Body of pancreas (tissue), 4 donors: Measurements from ENCODE around the gene ALG6. TPM values are rescaled to one million over a fixed set of nuclear protein-coding genes. Genes with fewer than 3 reads are reported as not detected.

Source experiments
- ATAC-seq: fragments of 150-250 bp; one replicate; pipeline ENCODE4 v1.9.1; 2016
- DNase-seq, 4 donors: peaks; one replicate each; pipeline ENCODE4 v3.0.0-alpha.2; 2019
- H3K27ac ChIP-seq, 4 donors: fragments of 200-600 bp; sonication (generic); 1 replicate in 3 of 4; 2 replicates in 1 of 4; pipeline versions ENCODE4 v1.5.1 to v1.6.1; 2016 to 2019; ENCODE audit warnings: mild to moderate bottlenecking in 1 of 4, mixed read lengths in 1 of 4, moderate library complexity in 1 of 4
- H3K27me3 ChIP-seq, 2 donors: fragments of 200-600 bp; sonication (generic); one replicate each; pipeline ENCODE4 v1.6.0; 2016; ENCODE audit warnings: mild to moderate bottlenecking in 1 of 2
- H3K36me3 ChIP-seq, 2 donors: fragments of 200-600 bp; sonication (generic); replicated peaks in 1 of 2; 2 replicates each; pipeline ENCODE4 v1.5.1; 2016; ENCODE audit warnings: low read depth in 2 of 2; ENCODE audit not compliant: insufficient read depth in 1 of 2
- H3K4me1 ChIP-seq: fragments of 200-600 bp; sonication (generic); one replicate; pipeline ENCODE4 v1.6.0; 2016
- H3K4me3 ChIP-seq, 2 donors: fragments of 200-600 bp; sonication (generic); 1 replicate in 1 of 2; 2 replicates in 1 of 2; pipeline ENCODE4 v1.5.1; 2016 to 2019
- H3K9me3 ChIP-seq, 3 donors: fragments of 200-600 bp; sonication (generic); 1 replicate in 2 of 3; 2 replicates in 1 of 3; pipeline ENCODE4 v1.5.1; 2016
- CTCF ChIP-seq, 7 experiments: fragments of 450-650 bp in 4 of 7; fragments of 200-600 bp in 3 of 7; sonication (generic) in 3 of 7; IDR thresholded peaks; one replicate each; pipeline ENCODE4 v1.5.1; 2016 to 2019; ENCODE audit warnings: antibody characterized with exemption in 7 of 7
- POLR2A ChIP-seq, 3 donors: fragments of 450-650 bp; IDR thresholded peaks; one replicate each; pipeline ENCODE4 v1.6.1; 2016; ENCODE audit warnings: antibody characterized with exemption in 3 of 3, mild to moderate bottlenecking in 2 of 3
- WGBS, 2 donors: methylation state at CpG; one replicate each; pipeline ENCODE4 v1.1.5; 2017; 5-methylcytosine and 5-hydroxymethylcytosine counted together
- intact Hi-C: fragments of 100-400 bp; cut with DNase I; formaldehyde crosslinking; loops from one replicate; pipeline ENCODE4 v1.15.1; 2023
- total RNA-seq, 2 donors: library from RNA; depleted of rRNA; stranded (reverse); fragments of >200 nt; gene quantifications; one replicate each; pipeline ENCODE4 v1.1.0, GENCODE V29; 2016

Gene ALG6
- total RNA-seq, 2 donors from 2014 or later: 2.3 to 15.6 TPM

- ATAC-seq (no peak), DNase-seq (no peak)
- WGBS, 2 donors: 86 to 89% methylated on average over 4 of the region's 4 CpGs
- Histone ChIP-seq H3K4me1 (no peaks in the 10 kb centered on the region), H3K36me3 (no peaks in the 10 kb centered on the region), H3K4me3 (no peak overlapping the region), H3K27me3 (no peaks in the 10 kb centered on the region), H3K9me3 (no peaks in the 10 kb centered on the region), H3K27ac (no peak overlapping the region)
- TF ChIP-seq CTCF (IDR thresholded peaks at IDR 0.05): no peak
- TF ChIP-seq POLR2A (IDR thresholded peaks at IDR 0.05): no peak
- intact Hi-C loops: no loop called here
Measured at GRCh38 chr1:63408331-63408730, 40.9 kb downstream of the ALG6 start.

GRCh38 chr1:63411066-63411465 is 43.6 kb downstream of the ALG6 start:
- Histone ChIP-seq H3K27me3 (no peaks in the 10 kb centered on the region), H3K4me1 (no peaks in the 10 kb centered on the region), H3K4me3 (no peak overlapping the region), H3K36me3 (no peaks in the 10 kb centered on the region), H3K9me3 (no peaks in the 10 kb centered on the region), H3K27ac (no peak overlapping the region)
- TF ChIP-seq CTCF (IDR thresholded peaks at IDR 0.05) (no peak), POLR2A (IDR thresholded peaks at IDR 0.05) (no peak)
- 82 to 90% methylated on average over 2 of the region's 2 CpGs for WGBS, 2 donors
- DNase-seq (no peak), ATAC-seq (no peak)
- intact Hi-C loops: no loop called here

DNA sequence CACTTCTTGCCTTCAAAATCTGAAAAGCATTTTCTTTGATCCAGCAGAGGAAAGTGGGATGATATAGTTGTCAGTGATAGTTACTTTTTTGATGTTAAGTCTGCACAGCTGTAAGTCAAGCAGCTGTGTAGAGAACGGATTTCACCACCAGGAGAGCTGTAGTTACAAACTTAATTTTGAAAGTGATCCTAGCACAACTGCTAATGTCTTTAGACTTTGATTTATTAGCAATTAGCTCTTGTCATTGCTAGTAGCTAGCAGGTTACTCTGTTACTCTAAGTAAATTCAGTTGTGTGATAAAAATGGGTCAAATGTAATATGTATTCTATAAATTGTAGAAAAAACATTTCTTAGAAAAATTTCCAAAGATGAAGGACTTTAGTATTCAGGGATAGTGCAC is 46.0 kb downstream of the ALG6 start:
- no peak overlapping the region for H3K4me3 ChIP-seq
- H3K4me1 ChIP-seq: no peaks in the 10 kb centered on the region
- no peaks in the 10 kb centered on the region for H3K36me3 ChIP-seq
- TF ChIP-seq POLR2A (IDR thresholded peaks at IDR 0.05) (no peak), CTCF (IDR thresholded peaks at IDR 0.05) (no peak)
- H3K9me3 ChIP-seq: no peaks in the 10 kb centered on the region
- DNase-seq (no peak), ATAC-seq (no peak)
- H3K27me3 ChIP-seq: no peaks in the 10 kb centered on the region
- H3K27ac ChIP-seq: no peak overlapping the region
- 83 to 84% methylated on average over 1 of the region's 1 CpG for WGBS, 2 donors
- intact Hi-C loops: no loop called here

DNA sequence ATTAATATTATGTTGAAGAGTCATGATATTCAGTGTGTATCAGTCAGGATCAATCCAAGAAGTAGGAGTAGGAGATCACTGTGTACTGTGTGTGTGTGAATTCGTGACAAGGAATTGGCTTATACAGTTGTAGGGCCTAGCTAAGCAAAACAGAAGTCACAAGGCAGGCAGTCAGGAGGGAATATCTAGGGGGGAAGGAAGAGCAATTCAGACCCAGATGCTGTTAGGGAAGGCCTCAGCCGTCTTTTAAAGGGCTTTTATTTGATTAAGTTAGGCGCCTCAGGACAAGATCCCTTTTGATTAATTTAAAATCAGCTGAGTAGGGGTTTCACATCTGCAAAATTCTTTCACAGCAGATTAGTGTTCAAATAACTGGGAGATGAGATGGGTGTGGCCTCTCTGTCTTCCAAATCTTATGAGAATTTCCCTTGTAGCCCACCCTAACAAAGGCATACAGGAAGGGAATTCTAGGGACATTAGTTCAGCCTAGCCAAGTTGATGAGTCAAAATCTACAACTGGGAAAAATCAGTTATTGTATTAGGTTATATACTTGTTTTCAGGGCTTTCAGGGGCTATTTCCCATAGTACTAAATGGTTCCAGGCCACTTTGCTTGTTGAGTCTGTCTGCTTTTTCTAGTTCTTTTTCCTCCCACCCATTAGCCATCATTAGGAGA is 47.4 kb downstream of the ALG6 start:
- Histone ChIP-seq H3K36me3 (no peaks in the 10 kb centered on the region), H3K9me3 (no peaks in the 10 kb centered on the region)
- DNase-seq: no peak

More for the DNA sequence above, 47.4 kb downstream of the ALG6 start:
- H3K4me1 ChIP-seq: no peaks in the 10 kb centered on the region
- intact Hi-C loops: no loop called here
- ATAC-seq: no peak
- TF ChIP-seq POLR2A (IDR thresholded peaks at IDR 0.05) (no peak), CTCF (IDR thresholded peaks at IDR 0.05) (no peak)
- no peak overlapping the region for H3K4me3 ChIP-seq
- H3K27me3 ChIP-seq: no peaks in the 10 kb centered on the region
- no peak overlapping the region for H3K27ac ChIP-seq
- 89 to 95% methylated on average over 3 of the region's 3 CpGs for WGBS, 2 donors
